K562 (cell line): ENCODE results near the gene POLRMT. TPM values are rescaled to one million over a fixed set of nuclear protein-coding genes. Genes with fewer than 3 reads are reported as not detected.
A peak's percentile ranks its signal among the peaks of the same experiment; 100 is the strongest.
"Not testable (repeated sequence)": the region's sequence is repeated elsewhere in the genome, so short reads cannot be mapped to it uniquely, and the experiment has no call there.

Source experiments
- ATAC-seq: fragments of 200-7000 bp; cut with Tn5 transposase; 3 replicates; pipeline ENCODE4 v1.9.1; 2020; ENCODE audit warnings: moderate library complexity
- BruUV-seq: library from RNA; stranded (reverse); fragments of 400-500 nt; replicated peaks from 2 replicates; lab custom pipeline; 2021; lab: Mats Ljungman, UMichigan
- CTCF ChIA-PET: fragments of 300-600 bp; formaldehyde crosslinking; extraction: SDS; loops from one replicate; lab custom pipeline; 2021; ENCODE audit warnings: low intra/inter-chr PET ratio; lab: Yijun Ruan, JAX
- POLR2A ChIA-PET: fragments of 300-600, 350-650 bp; sonication (Branson Sonifier 250); formaldehyde crosslinking; extraction: SDS; loops from one replicate; lab custom pipeline; 2021; ENCODE audit warnings: antibody characterized with exemption, inconsistent platforms; lab: Yijun Ruan, JAX
- DNase-seq, 4 experiments: peaks; one replicate each; pipeline versions ENCODE4 v3.0.0 to v3.0.0-alpha.2; 2011 to 2018; ENCODE audit warnings: low spot score in 3 of 4, mixed read lengths in 3 of 4; ENCODE audit errors: extremely low read depth in 1 of 4
- FAIRE-seq: peaks from 2 replicates; lab custom pipeline; 2011; peaks lifted over from hg19 to GRCh38; lab: Jason Lieb, UNC
- H2AFZ ChIP-seq: 2 replicates; pipeline ENCODE4 v1.6.0; 2011; ENCODE audit warnings: low read depth, low read length, control low read depth, inconsistent platforms
- H3K27ac ChIP-seq: fragments of 200-600 bp; 3 replicates; pipeline ENCODE4 v1.8.0; 2011; ENCODE audit warnings: low read depth, mild to moderate bottlenecking, control low read depth, inconsistent platforms, low read length, moderate library complexity, mixed read lengths; ENCODE audit errors: extremely low read depth
- H3K27me3 ChIP-seq, 2 experiments: fragments of 300-600 bp in 1 of 2; 2 replicates in 1 of 2; 3 replicates in 1 of 2; pipeline versions ENCODE4 v1.6.0 to v1.8.0; 2011; ENCODE audit warnings: inconsistent platforms in 2 of 2, low read length in 2 of 2, mild to moderate bottlenecking in 1 of 2, mixed read lengths in 1 of 2, moderate library complexity in 1 of 2; ENCODE audit not compliant: control insufficient read depth in 2 of 2, insufficient read depth in 2 of 2
- H3K36me3 ChIP-seq: fragments of 300-600 bp; 3 replicates; pipeline ENCODE4 v1.8.0; 2011; ENCODE audit warnings: mild to moderate bottlenecking, low read length, inconsistent platforms; ENCODE audit not compliant: control insufficient read depth, insufficient read depth
- H3K4me1 ChIP-seq, 2 experiments: fragments of 200-600 bp in 1 of 2; replicated peaks in 1 of 2; 2 replicates in 1 of 2; 3 replicates in 1 of 2; pipeline versions ENCODE4 v1.5.1 to v1.8.0; 2011; ENCODE audit warnings: inconsistent platforms in 2 of 2, low read length in 2 of 2, mild to moderate bottlenecking in 1 of 2, mixed read lengths in 1 of 2, moderate library complexity in 1 of 2; ENCODE audit not compliant: control insufficient read depth in 2 of 2, insufficient read depth in 2 of 2
- H3K4me2 ChIP-seq: 2 replicates; pipeline ENCODE4 v1.6.1; 2011; ENCODE audit warnings: low read length, control low read depth, inconsistent platforms, mixed read lengths; ENCODE audit not compliant: insufficient read depth
- H3K4me3 ChIP-seq: fragments of 200-600 bp; sonication (generic), shearing (Covaris generic); 2 replicates; pipeline ENCODE4 v1.5.1; 2016; ENCODE audit warnings: control low read depth, inconsistent platforms
- H3K79me2 ChIP-seq: fragments of 200-600 bp; 3 replicates; pipeline ENCODE4 v1.8.0; 2011; ENCODE audit warnings: low read length, inconsistent platforms; ENCODE audit not compliant: control insufficient read depth, insufficient read depth
- H3K9ac ChIP-seq, 2 experiments: 2 replicates each; pipeline versions ENCODE4 v1.6.0 to v1.6.1; 2011; ENCODE audit warnings: low read depth in 2 of 2, low read length in 2 of 2, control low read depth in 1 of 2, inconsistent platforms in 1 of 2, mild to moderate bottlenecking in 1 of 2, mixed read lengths in 1 of 2; ENCODE audit not compliant: insufficient read depth in 1 of 2
- H3K9me1 ChIP-seq: one replicate; pipeline ENCODE4 v1.6.0; 2011; ENCODE audit warnings: inconsistent platforms, mild to moderate bottlenecking, low read length, moderate library complexity; ENCODE audit not compliant: control insufficient read depth, insufficient read depth
- H3K9me3 ChIP-seq: replicated peaks from 2 replicates; pipeline ENCODE4 v1.5.1; 2011; ENCODE audit warnings: low read depth, low read length, inconsistent platforms; ENCODE audit not compliant: control insufficient read depth, insufficient read depth
- H4K20me1 ChIP-seq: replicated peaks from 2 replicates; pipeline ENCODE4 v1.6.1; 2011; ENCODE audit warnings: low read length, inconsistent platforms, mixed read lengths; ENCODE audit not compliant: control insufficient read depth, insufficient read depth
- FIP1L1 ChIP-seq: fragments of 200-400 bp; formaldehyde crosslinking; IDR thresholded peaks from 2 replicates; pipeline ENCODE4 v1.6.1; 2018; ENCODE audit warnings: mild to moderate bottlenecking, low read depth, low read length; ENCODE audit not compliant: poor library complexity, severe bottlenecking
- NFIC ChIP-seq: fragments of 450-650 bp; IDR thresholded peaks from 2 replicates; pipeline ENCODE4 v1.6.1; 2017; ENCODE audit warnings: mild to moderate bottlenecking, inconsistent platforms
- ZBTB33 ChIP-seq: sonication (generic); formaldehyde crosslinking; IDR thresholded peaks from 2 replicates; pipeline ENCODE4 v1.8.1; 2023; ENCODE audit warnings: mild to moderate bottlenecking, missing genetic modification reagents
- WGBS: fragments of 100-300 bp; shearing (Covaris generic); methylation state at CpG from one replicate; pipeline ENCODE4 v1.1.6; 2016; ENCODE audit warnings: low coverage, mixed read lengths; ENCODE audit not compliant: insufficient coverage; ENCODE audit errors: missing lambda C conversion rate; 5-methylcytosine and 5-hydroxymethylcytosine counted together
- in situ Hi-C: fragments of 300-500 bp; cut with MboI; formaldehyde crosslinking; loops from 4 replicates; pipeline ENCODE4 v1.15.0; 2018; ENCODE audit warnings: inconsistent platforms, mixed read lengths
- intact Hi-C: fragments of 100-400 bp; cut with micrococcal nuclease; formaldehyde crosslinking; loops from 2 replicates; pipeline ENCODE4 v1.14.2; 2022
- polyA plus RNA-seq, 8 experiments: library from polyadenylated mRNA; depleted of rRNA in 4 of 8; stranded (reverse) in 5 of 8; unstranded in 3 of 8; fragments of >200 nt; fragmentation: Nextera tagmentation in 2 of 8; fragmentation: Illumina TruSeq in 1 of 8; extraction: Ambion mirVana in 2 of 8; extraction: Trizol in 1 of 8; gene quantifications; 2 replicates each; pipeline versions ENCODE4 v1.2.1 to v1.2.3, GENCODE V29; 2011 to 2014; ENCODE audit warnings: inconsistent platforms in 1 of 8, missing spikeins in 1 of 8
- total RNA-seq, 7 experiments: library from RNA; depleted of rRNA in 6 of 7; stranded (reverse); fragments of >200 nt in 6 of 7; fragmentation: Illumina TruSeq in 2 of 7; extraction: Trizol in 2 of 7; gene quantifications; 2 replicates each; pipeline versions ENCODE4 v1.2.1 to v1.2.3, GENCODE V29; 2011 to 2021; ENCODE audit warnings: low replicate concordance in 1 of 7

The POLRMT gene
- total and polyA plus RNA-seq, 9 of the 15 experiments (the other 6 are each of a cell fraction or from before 2014, with no cell fraction given), result 30.3 to 144 (median 68.0) TPM

- H4K20me1 ChIP-seq, H3K4me2 ChIP-seq, FAIRE-seq, DNase-seq, H2AFZ ChIP-seq, CTCF ChIA-PET, H3K9ac ChIP-seq, H3K9me3 ChIP-seq, H3K4me3 ChIP-seq, intact Hi-C loops, H3K27ac ChIP-seq, in situ Hi-C loops, BruUV-seq, H3K9me1 ChIP-seq, H3K27me3 ChIP-seq, POLR2A ChIA-PET, ATAC-seq, H3K79me2 ChIP-seq: not testable (repeated sequence)
- Histone ChIP-seq H3K36me3 (peaks cover 83% of the 10 kb centered on the region; the same call in 2 of the 3 replicates), H3K4me1 (peaks cover 0 to 14% of the 10 kb centered on the region in 2 experiments; a peak in 1 of 5 replicates)
- WGBS, result 97% methylated on average over 21 of the region's 48 CpGs
- TF ChIP-seq FIP1L1, result peak; percentile 1
- TF ChIP-seq NFIC, result peak; percentile 56
- TF ChIP-seq ZBTB33 (CRISPR knock-in tag), result peak; percentile 70; the same call in 1 of the 2 replicates
Observed at GRCh38 chr19:621191-621590, 12.1 kb downstream of the POLRMT start.
